ENCODE data around the gene ITGB3BP. TPM values are rescaled to one million over a fixed set of nuclear protein-coding genes. Genes with fewer than 3 reads are reported as not detected.

Gene ITGB3BP
- total RNA-seq, 1 experiment from 2014 or later = 47.2 TPM

DNA sequence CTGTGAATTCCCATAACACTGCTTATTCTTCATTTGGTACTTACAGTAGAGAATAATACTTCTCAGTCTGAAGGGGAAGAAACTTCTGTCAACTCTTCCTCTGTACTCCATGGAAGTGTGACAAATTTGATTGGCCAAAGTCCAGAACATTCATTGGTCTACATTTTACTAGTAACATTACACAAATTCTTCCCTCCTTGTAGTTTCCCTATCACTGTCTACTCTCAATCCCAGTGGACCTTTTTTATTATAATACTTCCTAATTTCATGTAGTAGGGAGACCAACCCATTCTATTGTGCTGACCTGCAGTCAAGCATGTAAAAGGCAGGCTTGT is 80.9 kb downstream of the ITGB3BP start:
- Mint-ChIP-seq H3K9me3 (no peaks in the 10 kb centered on the region), H3K27ac (peak overlapping the region in 1 of 3 experiments; percentile 27; a peak in 1 of 7 replicates), H3K4me3 (no peak overlapping the region), H3K4me1 (peaks cover 2 to 10% of the 10 kb centered on the region in 2 experiments), H3K36me3 (ENCODE audit: insufficient read depth in 1 of 3, low read depth in 3 of 3) (no peaks in the 10 kb centered on the region), H3K27me3 (ENCODE audit: low read depth) (no peaks in the 10 kb centered on the region)
- no peak overlapping the region for H4K8ac ChIP-seq (replicated peaks; ENCODE audit: insufficient read length, low read depth, low read length)
- no peak overlapping the region for H2BK5ac ChIP-seq (ENCODE audit: insufficient read length, low read length)
- no peaks in the 10 kb centered on the region for H4K20me1 ChIP-seq (ENCODE audit: control insufficient read depth, insufficient read depth, insufficient read length)
- no peak overlapping the region for H3K56ac ChIP-seq (ENCODE audit: insufficient read length, low read depth, low read length)
- TF ChIP-seq CTCF (conservative IDR thresholded peaks at IDR 0.05) = no peak
- no peak overlapping the region for H2AFZ ChIP-seq (ENCODE audit: low read length)
- no peak overlapping the region for H3K4me2 ChIP-seq (ENCODE audit: insufficient read depth, insufficient read length, low read length)
- peak overlapping the region; percentile 4 for H3K18ac ChIP-seq (ENCODE audit: insufficient read length, low read depth, low read length)
- H3K9me3 ChIP-seq (ENCODE audit: control insufficient read depth, low read depth, low read length) = no peaks in the 10 kb centered on the region
- H2BK15ac ChIP-seq (ENCODE audit: low read depth, low read length) = no peak overlapping the region
- no peak overlapping the region for H2BK20ac ChIP-seq (ENCODE audit: low read depth, low read length, poor library complexity, severe bottlenecking)
- no peaks in the 10 kb centered on the region for H3K27me3 ChIP-seq (ENCODE audit: insufficient read depth, low read length)
- no peak overlapping the region for H3K14ac ChIP-seq (ENCODE audit: insufficient read depth, low read length)
- H4K91ac ChIP-seq (ENCODE audit: insufficient read length, low read depth, low read length) = no peak overlapping the region
- no peak overlapping the region for H2BK120ac ChIP-seq (ENCODE audit: low read depth, low read length, poor library complexity, severe bottlenecking)
- no peak for DNase-seq
- H2BK12ac ChIP-seq (ENCODE audit: insufficient read length, low read depth, low read length) = no peak overlapping the region
- no peak overlapping the region for H3K9ac ChIP-seq (ENCODE audit: extremely low read depth, insufficient read length, low read length)
- H3K23me2 ChIP-seq (ENCODE audit: insufficient read length, low read depth, low read length, poor library complexity, severe bottlenecking) = no peaks in the 10 kb centered on the region
- no peaks in the 10 kb centered on the region for H3K79me1 ChIP-seq (ENCODE audit: insufficient read depth, low read depth, low read length, poor library complexity, severe bottlenecking)
- H2AK5ac ChIP-seq (ENCODE audit: insufficient read length, low read length) = no peak overlapping the region
- no peak overlapping the region for H3K23ac ChIP-seq (ENCODE audit: insufficient read length, low read depth, low read length)
- H3T11ph ChIP-seq (ENCODE audit: low read length) = no peak overlapping the region
- no peak overlapping the region for H4K5ac ChIP-seq (ENCODE audit: insufficient read length, low read depth, low read length)
- H3K79me2 ChIP-seq (ENCODE audit: insufficient read depth, low read length) = no peaks in the 10 kb centered on the region
- no peak overlapping the region for H3K27ac ChIP-seq (ENCODE audit: insufficient read length, low read depth, low read length)
- H3K4ac ChIP-seq (ENCODE audit: low read depth, low read length) = no peak overlapping the region
- H3K4me1 ChIP-seq (ENCODE audit: insufficient read depth, low read length) = no peaks in the 10 kb centered on the region

Measured in H9 (cell line).